Duodenal mucosa (tissue), 2 donors: Measurements from ENCODE around the gene XAGE3.
"Not testable (repeated sequence)": the region's sequence is repeated elsewhere in the genome, so short reads cannot be mapped to it uniquely, and the experiment has no call there.

Experiments
- H3K27ac ChIP-seq: one replicate; pipeline ENCODE4 v1.7.0; 2013; ENCODE audit warnings: low read depth, low read length
- H3K27me3 ChIP-seq, 2 donors: one replicate each; pipeline ENCODE4 v1.7.0; 2013; ENCODE audit warnings: low read length in 2 of 2, control low read depth in 1 of 2; ENCODE audit not compliant: insufficient read depth in 2 of 2, control insufficient read depth in 1 of 2
- H3K36me3 ChIP-seq, 2 donors: one replicate each; pipeline ENCODE4 v1.7.0; 2013; ENCODE audit warnings: low read length in 2 of 2, control low read depth in 1 of 2; ENCODE audit not compliant: insufficient read depth in 2 of 2, control insufficient read depth in 1 of 2
- H3K4me1 ChIP-seq, 2 donors: one replicate each; pipeline ENCODE4 v1.7.0; 2013; ENCODE audit warnings: low read length in 2 of 2, control low read depth in 1 of 2; ENCODE audit not compliant: insufficient read depth in 2 of 2, control insufficient read depth in 1 of 2
- H3K4me3 ChIP-seq, 2 donors: one replicate each; pipeline ENCODE4 v1.7.0; 2013; ENCODE audit warnings: low read length in 2 of 2, low read depth in 1 of 2
- H3K9ac ChIP-seq, 2 donors: one replicate each; pipeline ENCODE4 v1.7.0; 2013; ENCODE audit warnings: low read length in 2 of 2, low read depth in 1 of 2
- H3K9me3 ChIP-seq, 2 donors: one replicate each; pipeline ENCODE4 v1.7.0; 2013; ENCODE audit warnings: low read length in 2 of 2, control low read depth in 1 of 2; ENCODE audit not compliant: control insufficient read depth in 1 of 2

The XAGE3 gene

DNA sequence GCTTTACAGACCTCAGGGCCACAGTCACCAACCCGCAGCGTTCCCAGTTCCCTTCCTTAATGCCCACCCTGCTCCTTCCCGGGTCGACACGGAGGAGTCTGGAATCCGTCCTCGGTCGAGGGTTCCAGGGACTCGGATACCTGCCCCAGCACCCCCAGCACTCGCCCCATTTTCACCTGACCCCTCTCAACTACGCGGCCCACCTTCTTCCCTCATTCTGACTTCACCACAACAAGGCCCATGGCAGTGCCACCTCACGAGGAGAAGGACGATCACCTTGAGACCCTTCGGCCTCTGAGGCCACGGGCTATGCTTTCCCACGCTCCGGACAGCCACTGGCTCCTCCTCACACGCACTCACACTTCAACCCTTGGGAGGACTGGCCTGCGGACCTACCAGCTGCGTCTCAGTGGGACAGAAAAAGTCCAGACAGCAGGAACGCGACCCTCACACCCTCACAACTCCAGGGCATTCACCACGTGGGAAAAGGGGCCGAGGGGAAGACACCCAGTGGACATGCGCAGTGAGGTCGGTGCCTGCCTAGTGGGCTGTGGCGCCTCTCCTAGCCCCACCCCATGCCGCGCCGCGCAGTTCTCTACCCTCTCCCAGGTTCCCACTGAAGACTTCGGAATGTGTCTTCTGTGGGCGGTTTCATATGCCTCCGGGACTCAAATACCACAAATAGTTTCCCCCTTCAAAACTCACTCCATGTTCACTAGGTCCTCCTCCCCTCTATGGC lies at the start of gene XAGE3:
XAGE3 (minus strand) TSS at position 474 of the 739 bp plus-strand sequence. CDS start 950 bp downstream, outside the sequence.
- no peaks in the 10 kb centered on the region for H3K4me1 ChIP-seq
- H3K9me3 ChIP-seq = no peaks in the 10 kb centered on the region
- H3K9ac ChIP-seq = no peak within 1 kb of the TSS

DNA sequence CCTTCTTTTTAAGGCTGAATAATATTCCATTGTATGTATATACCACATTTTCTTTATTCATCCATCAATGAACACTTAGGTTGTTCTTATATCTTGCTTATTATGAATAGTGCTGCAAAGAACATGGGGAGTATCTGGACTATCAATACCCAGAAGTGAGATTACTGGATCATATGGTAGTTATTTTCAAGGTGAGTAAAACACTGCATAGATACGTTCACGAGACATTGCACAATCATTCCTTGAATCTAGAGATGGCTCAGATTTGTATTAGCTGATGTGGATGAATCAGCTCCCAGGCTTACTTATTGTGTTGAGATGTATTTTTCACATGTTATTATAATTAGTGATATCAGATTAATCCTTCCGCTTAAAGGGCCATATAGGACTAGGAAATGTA lies 46.8 kb upstream of the XAGE3 start:
- H3K9ac ChIP-seq, H3K4me1 ChIP-seq, H3K27ac ChIP-seq, H3K4me3 ChIP-seq, H3K36me3 ChIP-seq, H3K27me3 ChIP-seq, H3K9me3 ChIP-seq: not testable (repeated sequence)

More for the DNA sequence above, at the start of gene XAGE3:
- no peaks in the 10 kb centered on the region for H3K36me3 ChIP-seq
- H3K4me3 ChIP-seq = no peak within 1 kb of the TSS
- H3K27ac ChIP-seq = no peak within 1 kb of the TSS
- no peaks in the 10 kb centered on the region for H3K27me3 ChIP-seq

DNA sequence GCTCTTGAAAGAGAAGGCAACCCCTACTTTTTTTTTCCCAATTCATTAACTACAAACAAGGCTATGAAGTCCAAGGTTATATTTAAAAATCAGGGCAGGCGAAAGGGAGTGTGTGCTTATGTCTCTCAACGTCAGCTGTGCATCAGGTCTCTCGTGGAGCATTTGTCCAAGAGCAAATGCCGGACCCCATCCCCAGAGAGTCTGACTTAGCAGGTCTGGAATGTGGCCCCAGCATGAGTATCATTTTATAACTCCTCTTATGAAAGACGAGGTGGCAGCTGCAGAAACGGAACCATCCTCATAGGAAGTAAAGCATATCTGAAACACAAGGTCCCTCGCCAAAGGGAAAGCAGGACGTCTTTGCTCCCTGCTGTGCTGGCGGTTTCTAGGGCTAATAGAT lies 45.8 kb upstream of the XAGE3 start:
- not testable (repeated sequence) for H3K4me3 ChIP-seq, H3K27me3 ChIP-seq, H3K9me3 ChIP-seq, H3K9ac ChIP-seq, H3K36me3 ChIP-seq, H3K27ac ChIP-seq, H3K4me1 ChIP-seq

GRCh38 chrX:52909313-52909969 lies 41.6 kb upstream of the XAGE3 start:
- not testable (repeated sequence) for H3K36me3 ChIP-seq, H3K9me3 ChIP-seq, H3K4me3 ChIP-seq, H3K27me3 ChIP-seq, H3K27ac ChIP-seq, H3K4me1 ChIP-seq, H3K9ac ChIP-seq

DNA sequence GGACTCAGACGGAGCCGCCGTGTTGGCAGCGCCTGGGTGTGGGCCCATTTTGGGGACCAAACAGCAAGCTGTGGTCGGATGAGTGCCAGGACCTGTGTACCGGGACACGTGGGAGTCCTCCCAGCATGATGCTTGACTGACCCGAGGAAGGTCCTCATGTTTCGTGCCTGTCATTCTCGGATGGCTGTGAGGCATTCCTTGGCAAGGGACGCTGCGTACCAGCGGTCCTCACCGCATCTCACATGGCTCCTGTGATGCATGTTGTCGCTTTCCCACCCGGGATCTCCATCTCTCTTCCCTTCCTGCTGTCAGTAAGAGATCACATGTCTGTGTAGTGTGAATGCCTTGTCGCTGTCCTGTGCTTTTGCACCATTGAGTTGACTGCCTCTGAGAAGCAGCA lies 40.0 kb upstream of the XAGE3 start:
- not testable (repeated sequence) for H3K4me1 ChIP-seq, H3K36me3 ChIP-seq, H3K9me3 ChIP-seq, H3K4me3 ChIP-seq, H3K27ac ChIP-seq, H3K9ac ChIP-seq, H3K27me3 ChIP-seq

DNA sequence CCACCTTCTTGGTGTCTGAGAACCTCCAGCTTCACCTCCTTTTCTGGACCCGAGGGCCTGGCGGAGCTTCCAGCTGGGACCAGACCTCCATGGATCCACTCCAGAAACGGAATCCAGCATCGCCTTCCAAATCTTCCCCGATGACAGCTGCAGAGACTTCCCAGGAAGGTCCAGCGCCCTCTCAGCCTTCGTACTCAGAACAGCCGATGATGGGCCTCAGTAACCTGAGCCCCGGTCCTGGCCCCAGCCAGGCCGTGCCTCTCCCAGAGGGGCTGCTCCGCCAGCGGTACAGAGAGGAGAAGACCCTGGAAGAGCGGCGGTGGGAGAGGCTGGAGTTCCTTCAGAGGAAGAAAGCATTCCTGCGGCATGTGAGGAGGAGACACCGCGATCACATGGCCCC lies 39.3 kb upstream of the XAGE3 start:
- H3K36me3 ChIP-seq, H3K9me3 ChIP-seq, H3K4me1 ChIP-seq, H3K9ac ChIP-seq, H3K4me3 ChIP-seq, H3K27me3 ChIP-seq, H3K27ac ChIP-seq: not testable (repeated sequence)

DNA sequence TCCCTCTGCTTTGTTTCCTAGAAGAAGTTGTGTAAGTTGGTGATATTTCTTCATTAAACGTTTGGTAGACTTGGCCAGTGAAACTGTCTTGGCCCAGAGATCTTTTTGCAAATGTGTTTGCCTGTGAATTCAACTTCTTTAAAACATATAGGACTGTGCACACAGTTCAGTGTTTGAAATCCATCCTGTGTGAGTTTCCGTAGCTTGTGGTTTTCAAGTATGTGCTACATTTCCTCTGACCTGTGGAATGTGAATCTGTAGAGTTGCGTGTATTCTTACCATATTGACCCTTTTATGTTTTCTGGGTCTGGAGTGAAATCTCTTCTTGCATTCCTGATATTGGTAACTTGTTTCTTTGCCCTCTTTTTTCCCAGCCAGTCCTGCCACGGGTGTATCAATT lies 38.2 kb upstream of the XAGE3 start:
- H3K4me1 ChIP-seq, H3K27ac ChIP-seq, H3K9me3 ChIP-seq, H3K36me3 ChIP-seq, H3K27me3 ChIP-seq, H3K9ac ChIP-seq, H3K4me3 ChIP-seq: not testable (repeated sequence)

- H3K36me3 ChIP-seq, H3K27ac ChIP-seq, H3K27me3 ChIP-seq, H3K4me1 ChIP-seq, H3K9ac ChIP-seq, H3K9me3 ChIP-seq, H3K4me3 ChIP-seq: not testable (repeated sequence)
These were observed 37.6 kb upstream of the XAGE3 start for GRCh38 chrX:52905531-52905930.

- H3K4me1 ChIP-seq, H3K27ac ChIP-seq, H3K36me3 ChIP-seq, H3K9me3 ChIP-seq, H3K9ac ChIP-seq, H3K27me3 ChIP-seq, H3K4me3 ChIP-seq: not testable (repeated sequence)
These were observed 29.2 kb upstream of the XAGE3 start, which contains the start of gene FAM156B for GRCh38 chrX:52896855-52897709. Gene FAM156B (plus strand): TSS chrX:52897330. CDS start chrX:52907226, 9,896 bp downstream.

DNA sequence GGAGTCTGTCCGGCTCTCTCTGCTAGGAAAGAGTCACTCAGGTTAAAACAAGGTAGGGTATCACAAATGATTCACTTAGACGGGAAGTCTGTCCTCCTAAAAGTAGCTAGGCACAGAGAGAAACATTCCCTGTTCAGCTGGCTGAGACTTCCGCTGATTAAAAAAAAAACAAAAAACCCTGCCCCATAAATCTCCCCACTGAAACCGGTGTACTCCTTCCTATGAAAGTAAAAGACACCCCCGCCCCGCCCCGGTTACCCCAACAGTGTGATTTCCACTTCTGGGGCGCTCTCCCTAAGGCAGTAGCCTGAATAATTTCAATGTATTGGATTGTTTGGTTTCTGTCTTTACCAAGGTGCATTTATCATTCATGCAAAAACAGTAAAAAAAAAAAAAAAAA lies 28.6 kb upstream of the XAGE3 start:
- H3K4me3 ChIP-seq, H3K4me1 ChIP-seq, H3K27ac ChIP-seq, H3K9me3 ChIP-seq, H3K36me3 ChIP-seq, H3K9ac ChIP-seq, H3K27me3 ChIP-seq: not testable (repeated sequence)
